Mesenteric fat pad (tissue), 1 donor: ENCODE data around the gene GKN2. TPM values are rescaled to one million over a fixed set of nuclear protein-coding genes. Genes with fewer than 3 reads are reported as not detected.

Experiments
- DNase-seq: peaks from one replicate; pipeline ENCODE4 v3.0.0-alpha.2; 2020; ENCODE audit warnings: low spot score
- long read RNA-seq: library from polyadenylated mRNA; unstranded; transcript quantifications from one replicate; pipeline ENCODE4 v2.0.0, GENCODE V29; 2020
- total RNA-seq: library from RNA; stranded (reverse); fragmentation: NEBNext Ultra II Directional; extraction: Animal tissue kit (Norgen Biotek cat#: 25700); gene quantifications from one replicate; pipeline ENCODE4 v1.2.1, GENCODE V29; 2021
- donor health status: DM: yes; HTN: yes; CAD: no.

GKN2 gene
- total RNA-seq, result not detected
- long read RNA-seq, result 0 reads

GRCh38 chr2:68952887-68953521, at the start of gene GKN2:
TSS of gene GKN2 (minus strand) at chr2:68952893. CDS start at chr2:68952861, 32 bp downstream.
- DNase-seq, result no peak

GRCh38 chr2:69001879-69002278, 49.2 kb upstream of the GKN2 start:
- no peak for DNase-seq

- DNase-seq, result no peak
These were observed 44.7 kb upstream of the GKN2 start for GRCh38 chr2:68997401-68997800.

- DNase-seq, result no peak
These were observed 43.2 kb upstream of the GKN2 start for GRCh38 chr2:68995916-68996315.

GRCh38 chr2:68994864-68995263, 42.2 kb upstream of the GKN2 start:
- DNase-seq, result no peak

- no peak for DNase-seq
These were observed 41.0 kb upstream of the GKN2 start for GRCh38 chr2:68993660-68994059.

- DNase-seq, result no peak
These were observed 40.2 kb upstream of the GKN2 start for GRCh38 chr2:68992933-68993332.

- no peak for DNase-seq
These were observed 39.6 kb upstream of the GKN2 start for GRCh38 chr2:68992341-68992740.

- DNase-seq, result no peak
These were observed 36.3 kb upstream of the GKN2 start for GRCh38 chr2:68989035-68989434.

GRCh38 chr2:68987021-68987503, 34.4 kb upstream of the GKN2 start:
- no peak for DNase-seq

- DNase-seq, result no peak
These were observed 28.3 kb upstream of the GKN2 start for GRCh38 chr2:68980956-68981355.

- no peak for DNase-seq
These were observed 25.4 kb upstream of the GKN2 start for GRCh38 chr2:68978098-68978497.

GRCh38 chr2:68977453-68977852, 24.8 kb upstream of the GKN2 start:
- DNase-seq, result no peak

- no peak for DNase-seq
These were observed 23.2 kb upstream of the GKN2 start for GRCh38 chr2:68975844-68976243.

- DNase-seq, result no peak
These were observed 22.4 kb upstream of the GKN2 start for GRCh38 chr2:68974946-68975665.

GRCh38 chr2:68974251-68974650, 21.6 kb upstream of the GKN2 start, which contains the start of gene GKN1:
TSS of gene GKN1 (plus strand) at chr2:68974636. CDS start at chr2:68974678, 42 bp downstream.
- DNase-seq, result no peak

- DNase-seq, result no peak
These were observed 19.0 kb upstream of the GKN2 start for GRCh38 chr2:68971591-68972231.

GRCh38 chr2:68970566-68971265, 18.0 kb upstream of the GKN2 start:
- DNase-seq, result no peak

GRCh38 chr2:68969736-68970490, 17.2 kb upstream of the GKN2 start:
- no peak for DNase-seq

GRCh38 chr2:68968221-68968620, 15.5 kb upstream of the GKN2 start:
- DNase-seq, result no peak

GRCh38 chr2:68964282-68964681, 11.6 kb upstream of the GKN2 start:
- DNase-seq, result no peak
